GM21367 (cell line): ENCODE measurements around the gene SHISA6.
"Not testable (repeated sequence)": the region's sequence is repeated elsewhere in the genome, so short reads cannot be mapped to it uniquely, and the experiment has no call there.

ENCODE experiments used
- ATAC-seq: cut with Tn5 transposase; IDR thresholded peaks from one replicate; pipeline ENCODE4 v1.9.1; 2021; ENCODE audit not compliant: unreplicated experiment

SHISA6 gene

GRCh38 chr17:11301874-11302273, 60.9 kb downstream of the SHISA6 start:
- ATAC-seq, result not testable (repeated sequence)

- no peak for ATAC-seq
Observed at GRCh38 chr17:11302401-11303186, 61.6 kb downstream of the SHISA6 start.

- no peak for ATAC-seq
Observed at GRCh38 chr17:11303773-11304394, 62.9 kb downstream of the SHISA6 start.

- no peak for ATAC-seq
Observed at GRCh38 chr17:11304568-11304967, 63.6 kb downstream of the SHISA6 start.

GRCh38 chr17:11305524-11305923, 64.5 kb downstream of the SHISA6 start:
- no peak for ATAC-seq

- no peak for ATAC-seq
Observed at GRCh38 chr17:11308531-11308930, 67.5 kb downstream of the SHISA6 start.

GRCh38 chr17:11309033-11309432, 68.0 kb downstream of the SHISA6 start:
- no peak for ATAC-seq

GRCh38 chr17:11309850-11310249, 68.8 kb downstream of the SHISA6 start:
- ATAC-seq, result no peak

GRCh38 chr17:11316451-11316850, 75.4 kb downstream of the SHISA6 start:
- ATAC-seq, result not testable (repeated sequence)

- no peak for ATAC-seq
Observed at GRCh38 chr17:11318207-11318606, 77.2 kb downstream of the SHISA6 start.

- no peak for ATAC-seq
Observed at GRCh38 chr17:11319894-11320293, 78.9 kb downstream of the SHISA6 start.

GRCh38 chr17:11324021-11324420, 83.0 kb downstream of the SHISA6 start:
- no peak for ATAC-seq

- no peak for ATAC-seq
Observed at GRCh38 chr17:11324846-11325420, 83.9 kb downstream of the SHISA6 start.

- ATAC-seq, result no peak
Observed at GRCh38 chr17:11326492-11326891, 85.5 kb downstream of the SHISA6 start.

GRCh38 chr17:11328770-11329169, 87.8 kb downstream of the SHISA6 start:
- no peak for ATAC-seq

- no peak for ATAC-seq
Observed at GRCh38 chr17:11330006-11330405, 89.0 kb downstream of the SHISA6 start.

GRCh38 chr17:11330826-11331225, 89.8 kb downstream of the SHISA6 start:
- ATAC-seq, result no peak

GRCh38 chr17:11331547-11332513, 90.8 kb downstream of the SHISA6 start:
- no peak for ATAC-seq

GRCh38 chr17:11332706-11333105, 91.7 kb downstream of the SHISA6 start:
- ATAC-seq, result no peak

GRCh38 chr17:11334493-11334892, 93.5 kb downstream of the SHISA6 start:
- ATAC-seq, result no peak

GRCh38 chr17:11336290-11336689, 95.3 kb downstream of the SHISA6 start:
- no peak for ATAC-seq
